Right atrium auricular region (tissue), 2 donors: ENCODE measurements around the gene A2ML1. TPM values are rescaled to one million over a fixed set of nuclear protein-coding genes. Genes with fewer than 3 reads are reported as not detected.

ENCODE experiments used
- DNase-seq: peaks from one replicate; pipeline ENCODE4 v3.0.0-alpha.2; 2019; ENCODE audit warnings: low spot score
- H3K27ac ChIP-seq, 2 donors: fragments of 200-600 bp; sonication (generic); 1 replicate in 1 of 2; 2 replicates in 1 of 2; pipeline ENCODE4 v1.5.1; 2016 to 2019
- H3K27me3 ChIP-seq, 2 donors: fragments of 200-600 bp; sonication (generic); one replicate each; pipeline versions ENCODE4 v1.5.1 to v1.6.0; 2017 to 2019
- H3K36me3 ChIP-seq: fragments of 200-600 bp; sonication (generic); one replicate; pipeline ENCODE4 v1.5.1; 2016
- H3K4me1 ChIP-seq, 2 donors: fragments of 200-600 bp; sonication (generic); one replicate each; pipeline versions ENCODE4 v1.5.1 to v1.6.0; 2017 to 2019
- H3K4me3 ChIP-seq, 2 donors: fragments of 200-600 bp; sonication (generic); 1 replicate in 1 of 2; 2 replicates in 1 of 2; pipeline ENCODE4 v1.5.1; 2017 to 2019; ENCODE audit warnings: mild to moderate bottlenecking in 1 of 2, moderate library complexity in 1 of 2
- H3K9me3 ChIP-seq, 2 donors: fragments of 200-600 bp; sonication (generic); one replicate each; pipeline ENCODE4 v1.5.1; 2019
- CTCF ChIP-seq, 2 donors: fragments of 200-600 bp; sonication (generic); IDR thresholded peaks; one replicate each; pipeline ENCODE4 v1.5.1; 2019; ENCODE audit warnings: antibody characterized with exemption in 2 of 2
- total RNA-seq, 2 donors: library from RNA; depleted of rRNA; stranded (reverse); fragments of >200 nt; gene quantifications; one replicate each; pipeline ENCODE4 v1.1.0, GENCODE V29; 2016

A2ML1 gene
- total RNA-seq, 2 donors from 2014 or later: 0.15 TPM; not detected in 1

DNA sequence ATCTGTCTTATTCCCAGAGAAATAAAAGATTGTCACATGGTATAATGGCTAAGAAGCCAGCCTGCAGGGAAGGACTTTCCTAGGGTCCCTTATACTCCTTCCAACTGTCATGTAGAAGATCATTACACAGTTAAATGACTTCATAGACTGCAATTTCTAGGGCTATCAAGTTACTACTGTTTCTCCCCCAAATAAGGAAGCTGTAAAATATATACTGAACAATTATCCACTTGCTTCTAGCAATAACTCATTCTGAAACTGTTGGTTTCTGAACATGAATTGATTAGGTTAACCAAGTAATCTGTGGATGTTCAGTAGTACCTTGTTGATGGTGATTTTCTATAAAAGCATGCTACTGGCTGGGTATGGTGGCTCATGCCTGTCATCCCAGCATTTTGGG, 44.6 kb downstream of the A2ML1 start:
- Histone ChIP-seq H3K4me3 (no peak overlapping the region), H3K27ac (no peak overlapping the region), H3K27me3 (no peaks in the 10 kb centered on the region), H3K4me1 (no peaks in the 10 kb centered on the region), H3K36me3 (no peaks in the 10 kb centered on the region), H3K9me3 (no peaks in the 10 kb centered on the region)
- no peak for DNase-seq
- TF ChIP-seq CTCF (IDR thresholded peaks at IDR 0.05): no peak

DNA sequence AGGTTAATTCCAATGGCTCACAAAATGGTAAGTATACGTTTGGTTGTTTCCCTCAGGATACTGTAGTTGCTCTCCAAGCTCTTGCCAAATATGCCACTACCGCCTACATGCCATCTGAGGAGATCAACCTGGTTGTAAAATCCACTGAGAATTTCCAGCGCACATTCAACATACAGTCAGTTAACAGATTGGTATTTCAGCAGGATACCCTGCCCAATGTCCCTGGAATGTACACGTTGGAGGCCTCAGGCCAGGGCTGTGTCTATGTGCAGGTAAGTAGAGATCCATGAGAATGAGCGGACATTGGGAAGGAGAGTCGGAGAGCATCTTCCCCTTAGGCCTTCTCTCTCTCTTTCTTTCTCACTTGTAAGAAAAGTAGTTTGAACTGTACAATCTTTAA, 45.4 kb downstream of the A2ML1 start:
- no peaks in the 10 kb centered on the region for H3K36me3 ChIP-seq

DNA sequence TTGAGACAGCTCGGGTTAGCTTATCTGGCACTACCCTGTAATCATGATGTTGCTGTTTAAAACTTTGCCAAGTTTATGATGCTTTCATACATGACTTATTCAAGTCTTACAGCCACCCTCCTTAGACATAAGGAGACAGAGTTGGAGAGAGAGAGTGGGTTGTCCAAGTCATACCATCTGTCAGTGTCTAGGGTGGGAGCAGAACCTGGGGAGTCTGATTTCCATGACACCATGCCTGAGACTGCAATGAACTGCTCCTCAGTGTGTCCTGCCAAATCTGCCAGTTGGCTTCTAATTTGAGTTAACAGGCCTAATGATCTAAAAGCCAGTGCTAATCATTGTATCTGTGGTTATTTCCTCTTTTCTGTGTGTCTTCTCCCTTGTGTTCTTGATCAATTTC, 48.2 kb downstream of the A2ML1 start:
- no peaks in the 10 kb centered on the region for H3K36me3 ChIP-seq
- H3K9me3 ChIP-seq: no peaks in the 10 kb centered on the region
- no peak overlapping the region for H3K27ac ChIP-seq
- no peaks in the 10 kb centered on the region for H3K4me1 ChIP-seq
- no peaks in the 10 kb centered on the region for H3K27me3 ChIP-seq
- DNase-seq: no peak
- H3K4me3 ChIP-seq: no peak overlapping the region
- no peak for TF ChIP-seq CTCF (IDR thresholded peaks at IDR 0.05)

More for the DNA sequence above, 45.4 kb downstream of the A2ML1 start:
- Histone ChIP-seq H3K4me3 (no peak overlapping the region), H3K27ac (no peak overlapping the region), H3K27me3 (no peaks in the 10 kb centered on the region), H3K9me3 (no peaks in the 10 kb centered on the region), H3K4me1 (no peaks in the 10 kb centered on the region)
- no peak for TF ChIP-seq CTCF (IDR thresholded peaks at IDR 0.05)
- no peak for DNase-seq

DNA sequence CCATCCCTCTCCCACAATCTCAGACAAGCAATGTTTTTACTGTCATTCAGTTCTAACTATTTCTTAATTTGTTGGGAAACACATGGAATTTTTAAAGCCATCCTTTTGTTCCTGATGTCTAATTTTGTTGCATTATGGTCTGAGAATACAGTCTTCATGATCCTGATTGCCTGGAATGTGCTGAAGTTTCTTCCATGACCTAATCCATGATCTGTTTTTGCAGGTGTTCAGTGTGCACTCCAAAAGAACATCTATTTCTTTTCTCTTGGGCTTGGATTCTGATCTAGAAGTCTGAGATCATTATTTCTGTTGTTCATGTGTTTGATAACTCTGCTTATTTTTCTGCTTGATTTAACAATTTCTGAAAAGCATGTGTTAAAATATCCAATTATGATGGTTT, 48.6 kb downstream of the A2ML1 start:
- Histone ChIP-seq H3K4me3 (no peak overlapping the region), H3K9me3 (no peaks in the 10 kb centered on the region), H3K27ac (no peak overlapping the region), H3K27me3 (no peaks in the 10 kb centered on the region), H3K36me3 (no peaks in the 10 kb centered on the region), H3K4me1 (no peaks in the 10 kb centered on the region)
- DNase-seq: no peak
- no peak for TF ChIP-seq CTCF (IDR thresholded peaks at IDR 0.05)

- no peaks in the 10 kb centered on the region for H3K9me3 ChIP-seq
- no peak overlapping the region for H3K4me3 ChIP-seq
- no peak for TF ChIP-seq CTCF (IDR thresholded peaks at IDR 0.05)
- no peaks in the 10 kb centered on the region for H3K36me3 ChIP-seq
- H3K4me1 ChIP-seq: no peaks in the 10 kb centered on the region
- DNase-seq: no peak
- H3K27me3 ChIP-seq: no peaks in the 10 kb centered on the region
- H3K27ac ChIP-seq: no peak overlapping the region
Measured at GRCh38 chr12:8876887-8877286, 54.5 kb downstream of the A2ML1 start.

DNA sequence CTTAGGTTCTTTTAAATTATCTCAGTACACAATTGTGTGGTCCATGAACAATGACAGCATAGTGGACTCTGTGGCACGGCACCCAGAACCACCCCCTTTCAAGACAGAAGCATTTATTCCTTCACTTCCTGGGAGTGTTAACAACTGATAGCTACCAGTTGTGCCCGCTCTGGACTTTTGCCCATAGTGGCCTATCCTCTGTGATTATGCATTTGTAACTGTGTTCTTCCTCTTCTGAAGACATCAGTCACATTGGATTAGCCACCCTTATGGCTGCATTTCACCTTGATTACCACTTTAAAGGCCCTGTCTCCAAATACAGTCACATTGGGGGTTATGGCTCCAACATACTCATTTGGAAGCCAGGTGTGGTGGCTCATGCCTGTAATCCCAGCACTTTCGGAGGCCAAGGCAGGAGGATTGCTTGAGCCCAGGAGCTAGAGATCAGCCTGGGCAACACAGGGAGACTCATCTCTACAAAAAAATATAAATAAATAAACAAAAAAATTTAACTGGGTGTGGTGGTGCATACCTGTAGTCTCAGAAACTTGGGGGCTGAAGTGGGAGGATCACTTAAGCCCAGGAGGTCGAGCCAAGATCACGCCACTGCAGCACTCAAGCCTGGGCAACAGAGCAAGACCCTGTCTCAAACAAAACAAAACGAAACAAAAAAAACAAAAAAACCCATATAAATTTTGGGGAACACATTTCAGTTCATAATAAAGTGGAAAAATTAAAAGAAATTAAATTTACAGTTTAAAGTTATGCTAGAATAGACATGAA, 64.3 kb downstream of the A2ML1 start:
- no peaks in the 10 kb centered on the region for H3K9me3 ChIP-seq

More for the DNA sequence above, 64.3 kb downstream of the A2ML1 start:
- no peak for TF ChIP-seq CTCF (IDR thresholded peaks at IDR 0.05)
- Histone ChIP-seq H3K27me3 (no peaks in the 10 kb centered on the region), H3K36me3 (no peaks in the 10 kb centered on the region), H3K4me1 (no peaks in the 10 kb centered on the region), H3K4me3 (no peak overlapping the region), H3K27ac (no peak overlapping the region)
- DNase-seq: no peak
